ENCODE measurements around the gene MEIKIN. TPM values are rescaled to one million over a fixed set of nuclear protein-coding genes. Genes with fewer than 3 reads are reported as not detected.

MEIKIN gene, protein sequence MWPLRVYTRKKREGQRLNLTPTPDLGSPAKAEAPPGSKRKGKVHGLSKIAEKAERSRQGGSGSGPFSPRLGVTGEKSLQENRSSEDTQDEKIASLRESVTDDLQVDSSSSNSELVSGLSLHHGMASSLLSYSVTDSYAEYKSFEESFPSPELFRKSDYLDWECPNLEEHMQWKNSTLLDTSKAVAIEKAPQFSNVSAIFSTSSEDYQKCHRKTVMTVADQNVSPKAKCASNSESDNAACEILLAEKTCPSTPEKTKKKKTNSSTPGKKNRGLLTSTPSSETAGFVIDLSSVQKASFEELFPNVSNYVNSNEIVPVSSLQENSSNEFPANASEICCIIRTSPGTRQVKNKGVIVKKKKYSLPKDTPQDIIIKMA
- 10 to 100 TPM in 1 of 4 donors, under 1 TPM in 1, not detected in 2; 0.60 to 14.8 TPM for total RNA-seq

DNA sequence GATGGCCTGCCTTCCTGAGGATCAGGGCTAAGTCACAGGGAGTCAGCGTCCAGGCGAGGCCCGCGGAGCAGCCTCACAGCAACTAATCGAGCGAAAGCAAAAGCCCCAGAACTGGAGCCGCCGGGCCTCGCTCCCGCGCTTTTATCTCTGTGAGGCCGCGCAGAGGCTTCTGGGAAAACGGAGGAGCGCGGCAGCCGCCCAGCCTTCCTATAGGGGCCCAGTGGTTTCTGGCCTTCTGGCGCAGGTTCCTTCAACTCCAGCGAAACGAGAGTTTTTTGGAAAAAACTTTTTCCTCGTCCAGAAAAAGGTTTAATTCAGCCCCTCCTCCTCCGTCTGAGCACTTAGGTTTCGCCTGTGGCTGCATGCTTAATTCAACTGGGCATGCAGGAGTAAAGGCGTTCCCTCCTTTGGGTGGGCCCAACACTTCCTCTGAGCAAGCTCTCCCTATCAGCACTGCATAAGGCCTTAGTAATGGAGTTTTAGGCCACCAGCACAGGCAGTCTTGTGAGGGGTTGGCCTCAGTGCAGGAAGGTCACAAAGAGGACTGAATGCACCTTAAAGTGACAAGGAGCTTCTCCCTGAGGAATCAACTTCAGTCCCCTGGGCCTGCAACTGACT is at the start of gene MEIKIN:
Gene MEIKIN (minus strand): TSS at position 113 of the 618 bp plus-strand sequence. CDS start 158 bp downstream, outside the sequence.
- TF ChIP-seq, protein P1, sequence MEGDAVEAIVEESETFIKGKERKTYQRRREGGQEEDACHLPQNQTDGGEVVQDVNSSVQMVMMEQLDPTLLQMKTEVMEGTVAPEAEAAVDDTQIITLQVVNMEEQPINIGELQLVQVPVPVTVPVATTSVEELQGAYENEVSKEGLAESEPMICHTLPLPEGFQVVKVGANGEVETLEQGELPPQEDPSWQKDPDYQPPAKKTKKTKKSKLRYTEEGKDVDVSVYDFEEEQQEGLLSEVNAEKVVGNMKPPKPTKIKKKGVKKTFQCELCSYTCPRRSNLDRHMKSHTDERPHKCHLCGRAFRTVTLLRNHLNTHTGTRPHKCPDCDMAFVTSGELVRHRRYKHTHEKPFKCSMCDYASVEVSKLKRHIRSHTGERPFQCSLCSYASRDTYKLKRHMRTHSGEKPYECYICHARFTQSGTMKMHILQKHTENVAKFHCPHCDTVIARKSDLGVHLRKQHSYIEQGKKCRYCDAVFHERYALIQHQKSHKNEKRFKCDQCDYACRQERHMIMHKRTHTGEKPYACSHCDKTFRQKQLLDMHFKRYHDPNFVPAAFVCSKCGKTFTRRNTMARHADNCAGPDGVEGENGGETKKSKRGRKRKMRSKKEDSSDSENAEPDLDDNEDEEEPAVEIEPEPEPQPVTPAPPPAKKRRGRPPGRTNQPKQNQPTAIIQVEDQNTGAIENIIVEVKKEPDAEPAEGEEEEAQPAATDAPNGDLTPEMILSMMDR (IDR thresholded peaks at IDR 0.05), result no peak
- no peak for ATAC-seq (ENCODE audit: low FRiP score)
- DNase-seq (ENCODE audit: low spot score), result no peak

DNA sequence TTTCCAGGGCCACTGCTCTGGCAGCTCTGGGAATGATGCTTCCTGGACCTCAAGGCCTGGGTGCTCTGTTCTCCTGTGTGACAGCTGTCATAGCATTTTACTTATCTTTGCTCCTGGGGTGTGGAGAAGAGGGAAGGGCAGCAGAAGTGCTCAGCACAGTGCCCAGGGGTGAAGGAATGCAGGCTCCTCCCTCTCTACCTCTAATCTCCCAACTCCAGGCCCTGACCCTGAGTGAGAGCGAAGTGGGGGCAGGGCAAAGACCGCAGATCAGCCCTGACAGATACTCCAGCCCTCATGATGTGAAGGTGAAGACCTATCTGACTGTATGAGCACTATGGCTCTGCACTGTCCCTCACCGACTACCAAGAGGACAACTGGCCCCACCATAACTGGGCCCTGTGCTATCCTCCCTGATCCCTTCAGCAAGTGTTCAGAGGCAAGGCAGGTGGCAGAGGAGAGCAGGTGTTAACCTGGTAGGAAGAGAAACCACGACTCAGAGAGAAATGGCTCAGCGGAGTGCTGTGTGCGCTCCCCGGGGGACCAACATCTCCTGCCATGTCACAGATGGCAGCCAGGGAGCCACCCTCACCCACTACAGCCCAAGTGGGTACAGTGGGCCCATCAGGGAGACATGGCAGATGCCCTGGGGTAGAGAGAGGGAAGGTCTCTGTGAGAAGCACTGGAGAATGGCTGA is 49.2 kb upstream of the MEIKIN start:
- no peak for DNase-seq (ENCODE audit: low spot score)
- no peak for ATAC-seq (ENCODE audit: low FRiP score)
- TF ChIP-seq, protein P1 (IDR thresholded peaks at IDR 0.05), result no peak

DNA sequence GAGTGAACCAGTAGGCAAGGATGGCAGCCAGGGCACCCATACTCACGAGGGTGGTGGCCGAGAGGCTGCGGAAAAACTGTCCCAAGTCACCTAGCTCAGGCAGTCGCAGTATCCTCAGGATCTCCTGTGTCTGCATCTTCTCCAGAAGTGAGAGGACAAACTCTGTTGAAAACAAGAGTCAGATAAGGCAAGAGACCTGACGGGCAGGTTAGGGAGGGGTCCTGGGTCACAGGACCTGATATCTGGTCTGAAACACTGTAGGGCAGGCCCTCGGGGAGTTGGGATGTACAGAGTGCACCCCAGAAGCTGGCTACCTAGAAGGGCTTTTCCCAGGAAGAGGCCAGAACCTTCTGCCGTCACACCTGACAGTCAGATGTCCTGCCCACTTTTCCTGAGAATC is 48.6 kb upstream of the MEIKIN start:
- ATAC-seq (ENCODE audit: low FRiP score), result no peak
- TF ChIP-seq, protein P1 (IDR thresholded peaks at IDR 0.05), result no peak
- no peak for DNase-seq (ENCODE audit: low spot score)

DNA sequence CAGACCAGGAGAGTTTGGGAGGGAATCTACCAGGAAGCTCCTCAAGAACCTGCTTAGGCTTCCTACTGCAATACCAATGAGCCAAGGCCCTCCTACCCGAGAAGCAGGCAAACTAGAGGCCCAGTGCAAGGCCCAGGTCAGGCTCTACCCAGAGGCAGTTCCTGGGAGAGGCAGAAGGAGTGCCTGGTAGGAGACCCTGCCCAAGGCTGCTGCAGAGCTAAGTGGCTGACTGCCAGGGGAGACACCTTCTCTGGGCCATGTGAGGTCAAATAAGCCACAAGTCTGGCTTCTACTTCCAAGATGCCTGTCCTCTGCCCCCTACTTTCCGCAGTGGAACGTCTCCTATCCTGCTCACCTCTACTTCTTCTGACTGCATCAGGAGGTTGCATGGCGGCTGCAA is 48.2 kb upstream of the MEIKIN start:
- TF ChIP-seq, protein P1 (IDR thresholded peaks at IDR 0.05), result no peak
- ATAC-seq (ENCODE audit: low FRiP score), result no peak
- DNase-seq (ENCODE audit: low spot score), result no peak

DNA sequence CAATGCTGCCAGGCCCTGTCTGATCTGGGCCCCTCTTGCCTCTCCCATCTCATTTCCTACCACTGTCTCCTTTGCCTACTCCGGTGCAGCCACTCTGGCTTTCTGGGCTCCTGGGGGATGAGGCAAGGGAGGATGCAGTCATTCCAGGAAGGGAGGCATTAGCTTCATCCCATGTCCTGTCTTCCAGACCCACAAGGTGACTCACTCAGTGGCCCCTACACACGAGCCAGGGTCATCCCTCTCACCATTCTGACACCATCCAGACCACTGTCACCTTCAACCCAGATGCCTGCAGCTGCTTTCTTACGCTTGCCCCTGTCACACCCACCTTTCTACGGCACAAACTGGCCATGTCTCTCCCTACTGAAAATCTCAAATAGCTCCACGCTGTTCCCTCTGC is 46.9 kb upstream of the MEIKIN start:
- TF ChIP-seq, protein P1 (IDR thresholded peaks at IDR 0.05), result no peak
- DNase-seq (ENCODE audit: low spot score) (no peak), ATAC-seq (ENCODE audit: low FRiP score) (no peak)

DNA sequence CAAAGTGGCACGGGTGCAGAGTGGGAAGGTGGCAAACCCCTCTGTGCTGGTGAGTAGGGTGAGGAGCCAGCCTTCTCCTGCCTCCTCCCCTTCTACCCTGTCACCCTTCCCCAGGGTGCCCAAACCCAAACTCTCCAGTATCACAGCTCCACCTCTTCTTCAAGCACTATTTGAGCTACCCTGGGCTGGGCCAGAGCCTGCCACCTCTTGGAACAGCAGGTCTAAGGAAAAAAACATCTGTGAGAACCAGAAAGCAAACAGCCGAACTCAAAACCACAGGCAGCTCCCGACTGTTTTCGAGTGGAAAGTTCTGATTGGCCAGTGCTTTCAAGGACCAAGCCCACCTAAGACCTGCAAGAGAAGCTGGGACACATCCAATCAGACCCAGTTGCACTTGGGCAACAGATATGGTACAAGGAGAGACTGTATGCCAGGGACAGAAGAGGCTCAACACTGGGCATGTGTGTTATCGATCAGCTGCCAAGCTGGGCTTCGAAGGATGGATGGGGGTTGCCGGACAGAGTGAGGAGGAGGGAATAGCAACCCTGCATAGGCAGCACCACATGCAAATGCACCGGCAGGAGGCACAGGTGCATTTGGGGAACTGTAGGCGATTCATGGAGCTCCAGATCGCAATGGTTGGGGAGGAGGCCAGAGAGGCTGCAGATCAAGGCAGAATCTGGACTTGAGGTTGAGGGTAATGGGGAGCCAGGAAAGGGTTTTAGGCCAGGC is 46.3 kb upstream of the MEIKIN start:
- ATAC-seq (ENCODE audit: low FRiP score) (no peak), DNase-seq (ENCODE audit: low spot score) (no peak)
- TF ChIP-seq, protein P1 (IDR thresholded peaks at IDR 0.05), result no peak
